Activated CD4-positive, alpha-beta T cell treated with anti-CD3 and anti-CD28 coated beads, Interleukin-2, amount 50 U/mL, for 16 hours (primary cell): ENCODE data around the gene GALNT10.

Experiments
- DNase-seq: peaks from one replicate; pipeline ENCODE4 v3.0.0-alpha.2; 2020

The GALNT10 gene

DNA sequence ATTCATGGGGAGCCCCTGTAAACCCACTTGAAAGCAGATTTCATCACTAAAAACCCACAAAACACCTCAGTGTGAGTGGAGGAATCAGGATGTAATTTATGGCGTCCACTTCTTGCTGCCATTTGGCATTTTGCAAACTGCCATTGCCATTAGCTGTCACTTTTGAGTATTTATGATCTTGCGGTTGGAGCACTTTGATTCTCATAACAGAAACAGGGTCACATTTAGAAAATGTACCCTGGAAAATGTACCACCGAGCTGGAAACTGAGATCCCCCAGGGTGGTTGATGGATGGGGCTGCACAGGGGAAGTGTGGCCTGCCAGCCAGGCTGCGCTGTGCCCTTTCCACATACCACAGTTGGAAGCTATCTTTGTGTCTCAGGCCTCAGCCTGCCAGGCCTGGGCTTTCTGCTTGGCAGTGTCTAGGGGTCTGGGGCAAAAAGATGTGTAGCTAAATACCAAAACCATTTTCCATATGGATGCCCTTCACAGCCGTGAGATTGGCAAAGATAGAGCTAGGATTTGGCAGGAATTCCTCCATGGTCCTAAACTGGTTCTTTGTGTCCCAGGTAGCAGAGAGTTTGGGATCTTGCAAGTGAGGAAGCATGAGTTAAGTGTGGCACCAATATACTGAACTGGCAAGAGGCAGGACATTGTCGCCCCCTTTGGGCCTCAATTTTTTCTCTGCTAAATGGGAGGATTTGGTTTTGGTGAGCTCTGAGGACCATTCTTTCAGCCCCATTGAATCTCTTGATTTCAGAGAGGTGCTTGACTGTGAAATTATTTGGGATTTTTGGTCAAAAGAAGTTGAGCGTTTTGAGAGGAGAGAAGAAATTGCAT lies 46.2 kb downstream of the GALNT10 start:
- DNase-seq, result peak; percentile 35

GRCh38 chr5:154237376-154237743 lies 46.8 kb downstream of the GALNT10 start:
- DNase-seq, result no peak

DNA sequence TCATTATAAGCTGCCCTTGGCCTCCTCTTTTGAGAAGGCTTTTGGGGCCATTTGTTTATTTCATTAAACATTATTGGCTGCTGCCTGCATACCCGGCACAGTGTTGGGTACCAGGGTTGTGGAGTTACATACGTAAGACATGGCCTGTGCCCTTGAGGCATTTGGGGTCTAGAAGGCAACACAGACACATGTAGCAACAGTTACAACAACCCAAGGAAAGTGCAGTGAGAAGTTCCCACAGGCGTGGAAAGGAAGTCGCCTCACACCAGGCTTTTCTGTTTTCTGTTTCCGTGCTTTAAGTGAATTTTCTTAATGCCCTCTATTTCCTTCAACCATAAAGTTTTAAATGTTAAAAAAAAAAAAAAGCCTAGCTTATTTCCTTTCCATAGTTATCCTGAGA lies 47.4 kb downstream of the GALNT10 start:
- no peak for DNase-seq

DNA sequence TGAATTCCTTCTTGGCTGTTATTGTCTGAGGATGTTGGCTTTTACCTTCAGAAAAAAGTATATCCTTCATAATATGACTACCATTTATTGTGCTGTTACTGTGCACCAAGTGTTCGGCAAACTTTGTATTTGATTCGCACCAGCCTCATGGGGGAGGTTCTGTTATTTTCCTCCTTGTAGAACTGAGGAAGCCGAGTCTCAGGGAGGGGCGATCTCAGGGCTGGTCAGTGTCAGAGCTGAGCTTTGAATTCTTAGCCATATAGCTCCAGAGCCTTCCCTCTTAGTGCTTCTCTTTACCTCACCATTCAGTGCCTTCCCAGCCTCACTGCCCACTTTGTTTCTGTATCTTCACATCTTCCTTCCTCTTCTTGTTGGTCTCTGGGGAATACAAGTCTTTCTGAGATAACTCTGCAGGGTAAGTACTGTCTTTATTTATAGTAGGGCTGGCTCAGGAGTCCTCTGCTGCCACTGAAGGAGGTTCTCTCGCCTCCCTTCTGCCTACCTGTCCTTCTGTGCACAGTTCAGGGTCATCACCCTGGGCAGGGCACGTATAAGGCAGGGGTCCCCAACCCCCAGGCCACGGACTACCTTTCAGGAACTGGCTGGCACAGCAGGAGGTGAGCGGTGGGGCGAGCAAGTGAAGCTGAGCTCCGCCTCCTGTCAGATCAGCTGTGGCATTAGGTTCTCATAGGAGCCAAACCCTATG lies 48.4 kb downstream of the GALNT10 start:
- DNase-seq, result no peak

- DNase-seq, result no peak
Observed at GRCh38 chr5:154240595-154240994, 50.1 kb downstream of the GALNT10 start.

DNA sequence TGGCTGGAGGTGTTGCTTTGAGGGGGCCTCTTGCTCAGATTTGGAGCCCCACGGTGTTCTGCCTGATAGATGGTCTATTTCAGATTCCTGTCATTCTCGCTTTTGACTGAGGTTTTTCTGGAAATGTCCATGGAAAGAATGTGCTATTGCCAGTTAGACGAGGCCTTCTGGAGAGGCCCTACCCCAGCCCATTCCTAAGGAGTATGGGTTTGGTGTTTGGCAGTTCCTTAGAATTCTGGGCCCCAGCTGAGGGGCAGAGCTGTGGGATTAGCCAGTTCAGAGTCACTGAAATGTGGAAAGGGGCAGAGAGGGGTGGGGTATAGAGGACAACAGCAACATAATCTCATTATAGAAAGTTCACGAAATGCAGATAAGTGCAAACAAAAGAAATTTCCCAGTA lies 50.5 kb downstream of the GALNT10 start:
- DNase-seq, result no peak

- no peak for DNase-seq
Observed at GRCh38 chr5:154242442-154242841, 51.9 kb downstream of the GALNT10 start.

DNA sequence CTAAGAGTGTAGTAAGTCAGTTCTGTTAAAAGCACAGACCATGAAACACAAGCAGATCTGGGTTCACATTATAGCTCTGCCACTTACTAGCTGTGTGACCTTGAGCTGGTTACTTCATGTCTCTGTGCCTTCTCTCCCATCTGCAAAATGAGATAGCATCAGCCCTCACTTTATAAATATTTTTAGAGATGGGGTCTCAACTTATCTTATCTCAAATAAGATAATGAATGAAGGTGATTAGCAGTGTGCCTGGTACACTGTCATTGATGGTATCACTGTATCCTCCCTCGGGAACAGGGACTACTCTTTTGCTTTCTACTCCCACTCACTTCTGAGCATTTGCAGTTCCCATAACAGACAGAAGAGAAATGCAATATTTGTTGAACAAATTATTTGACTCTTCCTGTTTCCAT lies 52.4 kb downstream of the GALNT10 start:
- DNase-seq, result no peak

GRCh38 chr5:154243736-154244135 lies 53.2 kb downstream of the GALNT10 start:
- DNase-seq, result no peak

GRCh38 chr5:154244476-154244875 lies 53.9 kb downstream of the GALNT10 start:
- no peak for DNase-seq

- no peak for DNase-seq
Observed at GRCh38 chr5:154248691-154249090, 58.2 kb downstream of the GALNT10 start.

GRCh38 chr5:154249826-154250225 lies 59.3 kb downstream of the GALNT10 start:
- DNase-seq, result no peak

DNA sequence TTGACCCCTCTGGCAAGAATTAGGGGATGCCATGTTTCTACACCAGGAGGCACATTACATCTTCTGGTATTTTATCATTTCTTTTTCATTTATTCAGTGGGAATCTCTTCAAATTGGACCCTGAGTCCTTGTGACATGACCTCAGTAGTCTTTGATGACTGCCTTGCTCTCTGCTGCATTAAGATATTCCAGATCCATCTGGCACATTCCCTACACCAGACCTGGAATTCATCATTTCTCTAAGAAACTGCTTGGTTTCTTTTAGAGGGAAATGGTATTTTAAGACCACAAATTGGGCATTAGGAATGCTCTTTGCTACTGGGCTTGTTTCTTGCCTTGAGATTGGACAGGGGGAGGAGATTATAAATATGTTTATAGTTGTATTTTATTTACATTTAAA lies 61.0 kb downstream of the GALNT10 start:
- no peak for DNase-seq

GRCh38 chr5:154253807-154254206 lies 63.3 kb downstream of the GALNT10 start:
- no peak for DNase-seq

GRCh38 chr5:154254896-154255295 lies 64.4 kb downstream of the GALNT10 start:
- DNase-seq, result no peak

DNA sequence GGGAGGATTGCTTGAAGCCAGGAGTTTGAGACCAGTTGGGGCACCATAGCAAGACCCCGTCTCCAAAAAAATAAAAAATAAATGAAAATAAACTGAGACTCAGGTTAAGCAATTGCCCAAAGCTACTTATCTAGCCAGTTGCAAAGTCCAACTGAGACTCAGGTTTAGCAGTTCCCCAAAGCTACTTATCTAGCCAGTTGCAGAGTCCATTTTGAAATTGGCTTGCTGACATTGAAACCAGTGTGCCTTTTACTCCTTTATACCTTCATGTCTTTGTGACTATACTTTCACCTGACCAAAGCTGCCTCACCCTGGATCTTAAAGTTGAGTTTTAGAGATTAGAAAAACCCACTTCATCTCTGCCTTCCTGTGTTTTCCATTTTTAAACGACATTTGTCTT lies 66.5 kb downstream of the GALNT10 start:
- DNase-seq, result no peak

DNA sequence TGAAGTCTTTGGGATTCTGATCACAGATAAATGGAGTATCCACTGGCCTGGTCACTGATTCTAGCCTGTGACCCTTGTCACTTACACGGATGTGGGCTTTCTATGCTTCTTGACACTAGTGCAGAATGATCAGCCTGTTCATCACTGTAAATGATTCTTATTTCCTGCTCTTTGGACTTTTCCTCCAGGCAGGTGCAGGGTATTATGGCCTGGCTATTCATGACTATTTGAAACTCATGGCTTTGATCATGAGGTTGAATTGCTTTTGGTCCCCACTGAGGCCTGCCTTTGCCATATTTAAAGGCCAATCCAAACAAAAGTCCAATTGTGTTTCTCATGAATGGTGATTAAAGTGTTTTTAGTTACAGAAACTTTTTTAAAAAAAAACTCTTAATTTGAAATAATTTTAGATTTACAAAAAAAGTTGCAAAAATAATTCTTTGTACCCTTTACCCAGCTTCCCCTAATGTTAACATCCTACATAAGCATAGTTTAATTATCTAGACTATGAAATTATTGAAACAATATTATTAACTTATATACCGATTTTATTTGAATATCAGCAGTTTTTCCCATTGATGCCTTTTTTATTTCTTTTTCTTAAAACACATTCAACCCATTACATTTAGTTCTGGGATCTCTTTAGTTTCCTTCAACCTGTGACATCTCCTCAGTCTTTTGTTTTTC lies 68.1 kb downstream of the GALNT10 start:
- no peak for DNase-seq

- DNase-seq, result no peak
Observed at GRCh38 chr5:154260224-154260927, 69.8 kb downstream of the GALNT10 start.

DNA sequence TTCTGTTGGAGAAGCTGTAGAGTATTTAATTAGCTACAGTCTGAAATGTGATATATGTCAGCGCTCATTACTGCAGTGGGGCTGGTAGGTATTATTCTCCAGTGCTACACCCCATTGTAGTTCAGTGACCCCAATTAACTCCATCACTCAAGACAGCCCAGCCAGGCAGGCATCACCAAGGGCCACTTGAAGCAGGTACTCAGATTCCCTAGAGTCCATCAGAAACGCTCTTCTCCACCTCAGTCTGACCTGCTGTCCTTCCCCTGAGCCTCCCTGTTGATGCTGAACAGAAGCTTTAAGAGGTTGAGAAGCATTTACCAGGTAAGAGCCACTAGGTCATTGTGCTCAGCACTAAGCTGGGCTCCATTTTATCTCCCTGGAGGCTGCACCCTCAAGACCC lies 71.8 kb downstream of the GALNT10 start:
- DNase-seq, result no peak

DNA sequence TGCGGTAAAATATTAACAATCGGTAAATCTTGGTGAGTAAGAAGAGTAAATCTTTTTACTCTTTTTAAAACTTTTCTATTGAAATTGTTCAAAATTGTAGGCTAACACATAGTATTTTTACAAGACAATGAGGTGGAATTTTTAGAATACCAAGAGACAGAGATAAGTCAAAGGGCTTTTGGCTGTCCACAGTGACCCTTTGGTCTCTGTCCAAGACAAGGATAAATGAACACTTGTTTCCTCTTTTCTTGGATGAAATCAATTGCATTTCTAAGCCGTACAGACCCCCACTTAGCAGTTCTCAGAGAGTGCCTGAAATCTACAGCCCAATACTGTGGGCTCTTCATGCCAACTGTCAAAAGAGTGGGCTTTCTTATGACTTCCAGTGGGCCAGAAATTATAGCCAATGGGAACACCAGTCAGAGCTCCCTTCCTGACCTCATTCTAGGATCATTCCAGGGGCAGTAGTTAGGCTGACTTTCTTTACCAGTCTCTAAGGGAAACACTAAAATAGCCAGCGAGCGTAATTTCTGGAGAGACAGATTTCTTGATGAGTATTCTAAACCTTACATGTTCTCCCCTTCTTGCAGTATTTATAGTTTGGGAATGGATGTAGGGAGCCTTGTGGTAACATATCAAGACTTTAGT lies 74.1 kb downstream of the GALNT10 start:
- DNase-seq, result no peak

- DNase-seq, result no peak
Observed at GRCh38 chr5:154265197-154265773, 74.8 kb downstream of the GALNT10 start.

DNA sequence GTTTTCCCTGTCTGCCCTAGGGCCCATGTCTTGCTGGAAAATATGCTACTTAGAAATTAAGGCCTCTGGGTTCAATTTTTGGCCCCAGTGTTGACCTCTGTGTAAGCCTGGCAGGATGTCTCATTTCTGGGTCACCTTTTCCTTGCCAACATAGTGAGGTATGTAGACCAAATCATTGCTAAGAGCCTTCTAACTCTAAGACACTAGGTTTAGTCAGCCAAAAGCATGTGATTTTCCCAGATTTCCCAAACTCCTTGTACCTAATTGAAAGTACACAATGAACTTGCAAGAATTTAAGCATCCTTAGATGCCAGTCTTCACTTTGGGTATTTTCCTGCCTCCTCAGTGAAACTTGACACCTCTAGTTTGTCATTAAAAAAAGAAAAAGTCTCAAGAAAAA lies 77.0 kb downstream of the GALNT10 start:
- DNase-seq, result no peak
